LHCN-M2 (cell line): ENCODE results near the gene LDHD. TPM values are rescaled to one million over a fixed set of nuclear protein-coding genes. Genes with fewer than 3 reads are reported as not detected.
"Not testable (repeated sequence)": the region's sequence is repeated elsewhere in the genome, so short reads cannot be mapped to it uniquely, and the experiment has no call there.

Source experiments
- DNase-seq: peaks from one replicate; pipeline ENCODE4 v3.0.0-alpha.2; 2012; ENCODE audit warnings: low read depth
- total RNA-seq: library from RNA; depleted of rRNA; stranded (reverse); fragments of >200 nt; gene quantifications from 2 replicates; pipeline ENCODE4 v1.2.3, GENCODE V29; 2014

The LDHD gene
- total RNA-seq, 1 experiment from 2014 or later, result 0.11 TPM

DNA sequence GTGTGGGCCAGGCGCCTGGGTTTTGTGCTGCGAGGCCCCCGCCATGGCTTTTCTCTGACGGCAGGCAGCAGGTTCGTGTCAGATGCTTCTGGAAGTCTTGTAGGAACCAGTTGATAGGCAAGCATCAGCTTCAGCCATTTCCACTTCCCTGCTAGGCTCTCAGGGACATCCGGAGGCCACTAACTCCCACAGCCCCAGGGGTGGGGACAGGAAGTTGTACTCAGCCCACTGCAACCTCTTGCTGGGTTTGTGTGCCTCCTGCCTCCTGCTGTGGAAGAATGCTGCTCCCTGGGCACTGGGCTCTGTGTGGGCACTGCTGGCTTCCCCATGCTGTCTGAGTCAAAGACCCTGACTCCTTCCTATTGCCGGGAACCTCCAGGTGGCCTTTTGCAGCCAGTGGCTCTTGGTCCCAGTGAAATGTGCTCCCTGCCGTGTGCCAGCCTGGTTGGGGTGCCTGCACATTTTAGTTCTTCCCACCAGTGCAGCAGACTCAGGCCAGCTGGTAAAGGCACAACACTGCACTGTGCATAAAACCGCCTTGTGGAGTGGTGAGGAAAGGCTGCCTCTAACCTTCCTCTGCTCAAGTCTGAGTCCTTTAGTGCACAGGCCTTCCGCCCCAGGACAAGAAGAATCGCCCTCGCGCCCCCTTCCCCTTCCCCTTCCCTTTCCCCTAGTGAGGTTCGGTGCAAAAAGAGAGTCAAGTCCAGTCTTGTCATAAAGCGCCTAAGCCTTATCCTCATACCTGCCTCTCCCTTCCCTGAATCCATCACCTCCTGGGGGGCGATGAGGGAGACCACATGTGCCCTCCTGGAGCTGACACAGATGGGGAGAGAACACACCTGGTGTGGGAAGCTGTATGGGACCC lies 16.6 kb downstream of the LDHD start:
- DNase-seq, result no peak

DNA sequence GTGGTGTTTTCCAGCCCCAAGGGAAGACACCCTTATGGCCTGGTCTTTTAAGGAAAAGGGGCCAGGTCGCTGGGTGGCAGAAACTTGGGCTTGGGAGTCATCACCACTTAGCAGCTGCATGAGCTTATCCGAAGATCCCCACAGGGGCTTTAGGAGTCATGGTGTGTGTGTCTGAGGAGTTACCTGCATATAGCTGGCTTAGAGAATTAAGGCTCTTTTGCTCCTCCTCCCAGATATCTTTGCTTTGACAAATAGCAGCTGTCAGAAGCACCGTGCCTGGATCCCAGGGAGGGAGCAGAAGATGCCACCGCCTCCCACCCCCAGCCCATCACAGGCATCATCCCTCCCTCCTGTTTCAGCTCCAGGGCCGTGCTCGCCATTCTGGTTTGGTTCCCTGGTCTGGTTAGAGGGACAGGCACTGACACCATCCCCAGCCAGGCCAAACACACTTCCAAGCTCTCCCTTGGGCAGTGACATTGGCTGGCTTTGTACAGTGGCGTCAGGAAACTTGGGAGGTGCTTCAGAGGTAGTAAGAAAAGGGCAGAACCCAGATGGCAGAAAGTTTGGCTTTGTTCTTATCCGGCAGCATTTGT lies 17.4 kb downstream of the LDHD start:
- DNase-seq, result no peak

DNA sequence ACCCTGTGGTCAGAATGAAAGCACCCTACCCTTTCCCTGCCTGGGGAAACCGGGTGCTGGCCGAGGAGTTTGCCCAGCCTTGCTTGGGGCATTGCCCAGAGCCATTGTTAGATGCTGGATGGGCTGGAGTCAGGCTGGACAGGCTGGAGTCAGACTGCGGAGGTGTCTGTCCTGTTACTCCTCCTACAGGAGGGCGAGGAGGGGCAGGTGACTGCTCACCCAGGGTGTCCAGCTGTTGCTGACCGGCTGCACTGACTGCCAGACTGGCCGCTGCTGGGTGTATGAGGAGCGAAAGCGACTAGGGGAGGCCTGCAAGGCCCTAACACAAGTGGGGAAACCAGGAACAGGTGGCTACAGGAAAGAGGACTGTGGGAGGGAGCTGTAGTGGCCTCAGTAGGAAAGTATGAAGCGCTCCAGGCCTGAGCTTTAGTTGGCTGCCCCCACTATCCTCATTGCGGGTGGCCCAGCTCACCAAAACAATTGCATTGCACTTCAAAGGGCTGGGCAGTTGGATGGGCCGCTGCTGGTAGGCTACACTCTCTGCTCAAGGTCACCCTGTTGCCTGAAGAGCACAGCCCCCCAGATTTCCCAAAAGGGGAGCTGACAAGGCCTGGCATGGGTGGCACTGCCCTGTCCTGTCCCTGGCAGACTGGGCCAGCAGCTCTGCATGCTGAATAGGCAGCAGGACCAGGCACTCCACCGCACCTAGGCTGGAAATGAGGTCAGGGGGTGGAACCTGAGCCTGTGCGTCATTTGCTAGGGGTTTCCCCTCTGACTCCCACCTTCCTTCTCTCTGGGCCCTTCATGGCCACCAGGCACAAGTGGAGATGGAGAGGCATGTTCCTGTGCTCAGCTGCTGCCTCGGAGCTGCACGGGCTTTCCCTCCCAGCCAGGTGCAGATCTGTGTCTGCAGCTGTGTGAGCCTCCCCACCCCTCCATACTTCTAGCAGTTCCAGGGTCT lies 18.4 kb downstream of the LDHD start:
- DNase-seq, result no peak

DNA sequence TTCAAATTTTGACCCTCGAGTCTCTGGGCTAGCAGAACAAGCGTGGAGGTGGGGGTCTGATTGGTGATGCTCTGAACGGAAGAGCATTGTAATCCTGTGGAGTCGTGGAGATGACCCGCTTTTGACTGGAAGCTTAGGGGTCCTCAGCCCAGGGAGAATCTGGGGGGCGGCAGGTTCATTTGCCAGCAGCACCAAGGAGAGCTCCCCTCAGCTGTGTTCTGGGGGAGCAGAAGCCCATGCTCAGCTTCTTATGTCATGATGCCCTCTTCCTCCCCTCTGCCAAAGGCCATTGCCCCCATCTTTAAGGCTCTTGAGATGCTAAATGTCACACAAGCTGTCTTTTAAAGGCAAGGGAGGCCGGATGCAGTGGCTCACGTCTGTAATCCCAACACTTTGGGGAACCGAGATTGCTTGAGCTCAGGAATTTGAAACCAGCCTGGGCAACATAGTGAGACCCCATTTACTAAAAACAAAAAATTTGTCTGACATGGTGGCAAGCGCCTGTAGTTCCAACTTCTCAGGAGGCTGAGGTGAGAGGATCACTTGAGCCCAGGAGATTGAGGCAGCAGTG lies 19.3 kb downstream of the LDHD start:
- DNase-seq, result no peak

DNA sequence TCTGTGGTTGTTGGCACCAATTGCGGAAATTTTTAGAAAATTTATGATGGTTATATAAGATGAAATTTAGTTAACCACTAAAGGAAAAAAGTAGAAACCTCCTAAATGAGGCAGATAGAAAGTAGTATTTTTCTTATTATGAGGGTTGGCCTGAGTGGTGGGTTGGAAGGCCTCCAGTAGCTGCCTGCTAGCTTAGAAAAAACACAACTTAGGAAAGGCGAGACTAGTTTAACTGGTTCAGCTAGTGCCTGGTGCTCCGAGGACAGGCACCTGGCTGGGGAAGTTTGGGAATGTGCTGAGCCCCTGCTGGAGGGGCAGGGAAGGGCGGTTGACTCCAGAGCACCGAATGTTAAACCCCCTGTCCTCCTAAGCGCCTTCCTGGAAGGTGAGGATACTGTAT lies 19.9 kb downstream of the LDHD start:
- no peak for DNase-seq

DNA sequence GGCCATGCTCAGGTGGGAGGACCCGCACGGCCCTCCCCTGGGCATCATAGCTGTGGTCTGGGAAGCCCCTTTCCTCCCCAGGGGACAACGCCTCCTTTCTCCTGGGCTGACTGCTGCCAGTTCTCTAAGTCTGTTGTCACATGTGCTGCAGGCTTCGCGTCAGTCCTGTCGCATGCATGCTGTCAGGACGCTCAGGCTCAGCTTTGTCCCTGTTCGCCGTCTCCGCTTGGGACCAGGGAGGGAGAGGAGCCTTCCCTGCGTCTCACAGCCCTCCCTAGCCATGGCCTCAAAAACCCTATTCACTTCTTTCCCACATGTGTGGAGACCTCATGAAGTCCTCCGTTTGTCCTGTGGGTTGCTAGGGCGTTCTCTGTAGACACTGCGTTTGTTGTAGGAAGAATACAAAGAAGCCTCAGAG lies 21.4 kb downstream of the LDHD start:
- no peak for DNase-seq

DNA sequence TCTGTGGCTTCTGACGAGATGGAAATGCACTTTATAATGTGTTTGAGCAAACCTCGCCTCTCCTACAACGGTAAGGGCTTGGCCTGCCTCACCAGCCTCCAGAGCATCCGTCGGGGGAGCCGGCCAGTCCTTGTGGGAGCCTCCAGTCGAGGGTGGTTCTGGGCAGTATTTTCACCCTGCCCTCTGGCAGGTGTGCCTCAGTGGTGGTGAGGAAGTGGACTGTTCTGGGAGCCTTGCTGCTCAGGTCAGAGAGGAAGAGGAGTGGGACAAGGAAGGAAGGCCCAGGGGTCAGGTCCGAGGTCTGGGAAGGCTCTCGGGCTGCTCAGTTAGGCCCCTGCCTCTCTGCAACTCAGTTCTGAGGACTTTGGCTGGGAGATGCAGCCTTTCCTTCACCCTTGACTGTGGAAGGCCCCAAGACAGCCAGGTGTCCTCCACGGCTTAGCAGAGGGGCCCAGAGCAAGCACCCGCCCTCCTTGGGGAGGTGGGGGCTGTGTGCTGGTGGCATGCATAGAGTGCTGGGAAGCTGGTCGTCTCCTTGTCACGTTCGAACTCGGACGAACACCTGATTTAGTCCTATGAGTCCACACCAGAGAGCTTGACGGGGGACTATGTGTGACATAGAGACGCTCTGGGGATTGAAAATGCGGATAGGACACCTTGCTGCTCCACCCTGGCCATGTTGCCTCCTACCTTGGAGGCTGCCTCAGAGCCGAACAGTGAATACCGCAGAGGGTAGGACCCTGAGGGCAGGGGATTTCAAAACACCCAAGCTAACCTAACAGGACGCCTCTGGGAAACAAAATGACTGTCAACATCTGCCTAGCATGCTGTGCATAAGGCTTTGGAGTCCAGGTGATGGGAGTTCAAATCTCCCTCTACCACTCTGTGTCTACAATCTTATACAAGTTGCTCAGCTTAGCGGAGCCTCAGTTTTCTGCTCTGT lies 22.7 kb downstream of the LDHD start:
- DNase-seq, result no peak

DNA sequence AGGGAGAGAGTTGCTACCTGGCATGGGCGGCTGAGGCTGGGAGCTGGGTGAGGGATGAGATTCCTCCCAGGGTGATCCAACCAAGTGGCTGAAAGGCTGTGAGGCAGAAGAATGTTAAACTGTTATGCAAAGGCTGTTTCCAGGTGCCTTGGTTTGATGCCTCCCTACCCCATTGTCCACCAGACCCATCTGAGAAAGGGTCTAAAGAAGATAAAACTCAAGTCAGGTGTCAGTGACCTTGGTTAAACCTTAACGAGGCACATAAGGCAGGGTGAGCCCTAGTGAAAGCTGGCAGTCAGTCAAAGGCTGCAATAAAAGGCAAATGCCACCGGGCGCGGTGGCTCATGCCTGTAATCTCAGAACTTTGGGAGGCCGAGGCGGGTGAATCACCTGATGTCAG lies 23.8 kb downstream of the LDHD start:
- DNase-seq, result no peak

DNA sequence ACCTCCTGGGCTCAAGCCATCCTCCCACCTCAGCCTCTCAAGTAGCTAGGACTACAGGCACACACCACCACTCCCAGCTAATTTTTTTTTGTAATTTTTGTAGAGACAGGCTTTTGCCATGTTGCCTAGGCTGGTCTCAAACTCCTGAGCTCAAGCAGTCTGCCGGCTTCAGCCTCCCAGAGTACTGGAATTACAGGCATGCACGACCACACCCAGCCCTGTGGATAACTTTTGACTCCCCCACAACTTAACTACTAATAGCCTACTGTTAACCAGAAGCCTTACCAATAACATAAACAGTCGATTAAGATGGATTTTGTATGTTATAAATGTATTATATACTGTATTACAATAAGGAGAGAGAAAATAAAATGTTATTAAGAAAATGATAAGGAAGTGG lies 25.0 kb downstream of the LDHD start:
- DNase-seq, result not testable (repeated sequence)

DNA sequence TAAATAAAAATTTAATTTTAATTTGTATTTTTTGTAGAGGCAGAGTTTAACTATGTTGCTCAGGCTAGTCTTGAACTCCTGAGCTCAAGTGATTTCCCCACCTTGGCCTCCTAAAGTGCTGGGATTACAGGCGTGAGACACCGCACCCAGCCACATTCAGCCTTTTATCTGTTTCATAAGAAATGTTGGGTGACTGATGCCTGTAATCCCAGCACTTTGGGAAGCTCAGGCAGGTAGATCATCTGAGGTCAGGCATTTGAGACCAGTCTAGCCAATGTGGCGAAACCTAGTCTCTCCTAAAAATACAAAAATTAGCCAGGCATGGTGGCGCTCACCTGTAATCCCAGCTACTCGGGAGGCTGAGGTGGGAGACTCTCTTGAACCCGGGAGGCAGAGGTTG lies 25.7 kb downstream of the LDHD start:
- DNase-seq, result not testable (repeated sequence)

DNA sequence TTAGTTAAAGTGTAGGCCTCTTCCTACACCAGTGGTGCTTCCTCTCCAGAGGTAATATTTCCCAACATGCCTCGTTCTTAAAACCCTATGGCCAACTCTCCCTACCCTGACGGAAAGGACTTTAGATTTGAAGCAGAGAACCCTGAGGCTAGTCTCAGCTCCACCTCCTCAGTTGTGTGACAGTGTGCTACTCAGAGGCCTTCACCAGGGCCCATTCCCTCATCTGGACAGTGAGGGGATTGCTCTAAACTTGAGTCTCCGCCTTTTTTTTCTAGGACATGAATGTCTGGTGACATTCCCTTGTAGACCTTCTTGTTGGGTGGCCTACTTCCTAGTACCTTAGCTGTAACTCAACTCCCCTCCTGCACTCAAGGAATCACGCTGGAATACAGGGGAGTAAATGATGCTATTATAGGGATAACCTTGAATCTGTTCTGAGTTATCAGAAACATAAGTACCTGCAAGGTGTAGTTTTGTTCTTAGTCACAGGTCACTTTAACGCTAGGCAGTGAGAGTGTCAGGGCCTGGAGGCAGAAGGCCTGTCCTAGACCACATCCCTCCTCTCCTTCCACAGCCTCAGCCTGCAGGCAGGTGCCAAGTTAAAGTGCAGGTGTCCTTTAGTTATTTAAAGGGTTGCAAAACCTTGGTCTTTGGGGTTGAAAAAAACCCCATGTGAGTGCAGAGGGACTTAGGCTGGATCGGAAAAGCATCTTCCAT lies 26.9 kb downstream of the LDHD start:
- DNase-seq, result no peak

DNA sequence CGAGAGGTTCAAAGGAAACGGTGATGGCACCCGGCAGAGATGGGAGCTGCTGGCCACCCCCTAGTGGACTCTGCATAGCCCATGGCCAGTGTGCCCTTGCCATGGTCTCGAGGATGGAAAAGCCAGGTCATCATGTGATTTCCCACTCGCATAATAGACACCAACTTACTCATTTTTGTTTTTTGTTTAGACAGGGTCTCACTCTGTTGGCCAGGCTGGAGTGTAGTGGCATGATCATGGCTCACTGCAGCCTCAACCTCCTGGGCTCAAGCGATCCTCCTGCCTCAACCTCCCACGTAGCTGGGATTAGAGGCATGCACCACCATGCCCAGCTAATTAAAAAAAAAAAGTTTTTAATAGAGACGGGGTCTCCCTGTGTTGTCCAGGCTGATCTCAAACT lies 27.6 kb downstream of the LDHD start:
- DNase-seq, result no peak

DNA sequence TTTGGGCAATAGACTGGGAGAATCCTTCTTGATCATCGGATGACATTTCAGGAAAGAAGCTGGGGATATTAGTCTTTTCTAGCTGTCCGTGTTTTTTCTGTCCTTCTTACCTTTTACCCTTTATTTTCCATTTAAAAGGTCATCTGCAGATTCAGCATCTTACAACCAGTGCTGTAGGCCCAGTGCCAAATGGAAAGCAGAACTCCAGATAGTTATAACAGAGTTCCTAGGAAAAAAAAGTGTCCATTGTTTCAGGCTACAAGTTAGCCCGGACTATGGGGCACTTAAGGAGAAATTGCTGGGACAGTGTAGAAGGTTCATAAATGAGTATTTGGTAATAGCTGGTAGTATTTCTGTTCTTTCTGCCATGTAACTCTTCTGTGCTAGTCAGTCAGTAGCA lies 28.4 kb downstream of the LDHD start:
- no peak for DNase-seq

DNA sequence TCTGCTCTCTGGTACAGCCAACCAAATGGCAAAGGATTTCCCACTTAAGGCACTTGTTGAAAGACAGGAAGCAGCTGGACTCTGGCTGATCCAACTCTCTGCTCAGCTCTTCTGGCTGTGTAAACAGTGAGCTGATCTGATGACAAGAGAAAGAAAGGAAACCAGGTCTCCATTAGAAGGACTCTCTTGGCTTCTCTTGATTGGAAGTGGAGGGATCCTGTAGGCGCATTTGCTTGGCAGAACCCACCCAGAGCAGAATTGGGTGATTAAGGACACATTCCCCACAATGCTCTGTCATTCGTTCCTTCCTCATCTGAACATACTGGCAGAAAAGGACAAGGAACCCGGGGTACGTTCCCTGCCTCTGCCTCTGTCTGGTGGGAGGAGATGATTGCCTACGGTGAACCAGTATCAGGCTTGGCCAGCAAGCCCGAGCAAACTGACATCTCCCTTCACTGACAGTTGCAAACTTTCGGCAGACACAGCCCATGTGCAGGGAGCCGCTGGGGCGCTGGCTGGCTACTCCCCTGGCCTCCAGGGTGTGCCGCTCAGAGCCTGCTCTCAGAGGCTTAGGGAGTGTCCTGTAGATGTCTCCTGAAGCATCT lies 29.1 kb downstream of the LDHD start:
- peak; percentile 92 for DNase-seq

DNA sequence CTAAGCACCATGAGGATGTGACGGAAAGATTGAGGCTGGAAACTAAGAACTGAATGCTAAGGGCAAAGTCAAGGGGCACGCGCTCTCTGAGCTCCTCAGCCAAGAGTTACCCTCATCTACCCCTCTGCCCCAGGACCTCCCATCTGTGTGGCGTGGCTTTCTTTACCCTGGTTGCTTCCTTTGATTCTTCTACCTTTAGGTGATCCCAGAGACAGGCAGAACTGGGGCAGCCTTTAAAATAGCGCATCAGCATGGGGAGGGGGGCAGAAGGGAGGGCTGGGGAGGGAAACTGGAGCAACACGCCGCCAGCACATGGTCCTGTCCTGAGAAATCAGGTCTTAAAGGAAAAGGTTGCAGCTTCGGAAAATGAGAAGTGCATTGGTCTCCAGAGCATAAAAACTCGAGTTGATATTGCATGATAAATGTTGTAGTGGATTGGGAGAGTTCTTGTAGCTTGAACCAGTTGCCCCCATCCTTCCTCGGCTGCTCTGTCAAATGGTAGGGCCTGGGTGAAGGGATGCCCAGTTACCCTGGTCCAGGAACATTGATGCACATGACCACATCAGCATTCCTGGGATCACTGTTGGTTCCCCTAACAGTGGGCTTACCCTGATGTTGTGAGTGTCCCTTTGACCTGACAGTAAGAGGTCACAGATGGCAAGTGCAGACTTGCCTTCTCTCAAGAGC lies 29.7 kb downstream of the LDHD start:
- DNase-seq, result no peak

DNA sequence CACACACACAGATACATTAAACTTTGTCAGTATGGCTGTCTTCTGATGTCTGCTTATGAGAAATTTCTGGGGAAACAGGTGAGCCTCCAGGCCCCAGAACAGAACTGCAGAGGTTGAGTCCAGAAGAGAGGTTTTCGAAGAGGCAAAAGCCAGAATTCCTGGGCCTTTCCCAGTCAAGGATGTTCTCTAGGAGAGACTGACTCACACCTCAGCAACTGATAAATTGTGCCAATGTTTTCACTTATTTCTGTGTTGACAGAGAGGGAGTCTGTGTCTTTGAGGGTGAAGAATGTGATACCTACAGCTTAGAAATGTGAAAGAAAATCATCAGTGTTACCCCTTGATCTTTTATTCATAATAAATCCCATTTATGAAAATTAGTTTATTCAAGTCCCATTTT lies 30.3 kb downstream of the LDHD start:
- peak; percentile 44 for DNase-seq

DNA sequence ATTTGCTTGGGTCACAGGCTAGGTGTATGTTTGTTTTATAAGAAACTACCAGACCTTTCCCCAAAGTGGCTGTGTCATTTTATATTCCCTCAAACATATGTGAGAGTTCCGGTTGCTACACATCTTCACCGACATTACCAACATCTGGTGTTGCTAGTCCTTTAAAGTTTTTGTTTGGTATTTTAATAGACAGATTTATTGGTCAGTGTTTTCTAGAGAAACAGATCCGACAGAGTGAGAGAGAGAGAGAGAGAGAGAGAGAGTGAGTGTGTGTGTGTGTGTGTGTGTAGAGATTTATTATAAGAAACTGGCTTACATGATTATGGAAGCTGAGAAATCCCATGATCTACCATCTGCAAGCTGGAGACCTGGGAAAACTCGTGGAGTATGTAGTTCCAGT lies 31.0 kb downstream of the LDHD start:
- no peak for DNase-seq

DNA sequence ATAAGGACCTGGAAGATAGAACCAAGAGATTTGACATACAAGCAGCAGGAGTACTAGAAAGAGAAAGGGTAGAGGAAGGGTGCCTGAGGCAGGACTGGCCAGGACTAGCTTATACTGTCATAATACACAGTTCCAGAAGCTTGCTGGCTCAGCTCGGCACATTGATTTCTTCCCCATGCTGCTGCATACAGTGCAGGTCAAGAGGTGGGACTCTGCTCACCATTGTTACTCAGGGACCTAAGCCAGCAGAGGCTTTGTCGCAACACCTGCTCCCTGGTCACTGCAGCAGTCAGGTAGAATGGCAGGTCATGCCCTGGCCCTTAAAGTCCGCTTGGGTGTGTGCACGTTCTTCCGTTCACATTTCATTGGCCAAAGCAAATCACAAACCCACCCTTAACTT lies 32.8 kb downstream of the LDHD start:
- no peak for DNase-seq
